Choroid plexus epithelial cell (primary cell): ENCODE data around the gene LAMTOR3.

ENCODE experiments used
- DNase-seq: peaks from one replicate; pipeline ENCODE4 v3.0.0-alpha.2; 2010; ENCODE audit warnings: low read depth
- H3K4me3 ChIP-seq: 2 replicates; pipeline ENCODE4 v1.5.1; 2011; ENCODE audit warnings: low read depth, mild to moderate bottlenecking, control low read depth, low read length, moderate library complexity
- CTCF ChIP-seq: conservative IDR thresholded peaks from 2 replicates; pipeline ENCODE4 v1.5.1; 2011; ENCODE audit warnings: low read depth, mild to moderate bottlenecking, control low read depth, inconsistent platforms, low read length, moderate library complexity

Gene LAMTOR3

GRCh38 chr4:99847362-99847976, 46.8 kb downstream of the LAMTOR3 start:
- TF ChIP-seq CTCF = no peak
- no peak overlapping the region for H3K4me3 ChIP-seq
- no peak for DNase-seq

- no peak for DNase-seq
- TF ChIP-seq CTCF = no peak
- H3K4me3 ChIP-seq = no peak overlapping the region
These were observed 47.3 kb downstream of the LAMTOR3 start for GRCh38 chr4:99846891-99847290.

- no peak overlapping the region for H3K4me3 ChIP-seq
- no peak for TF ChIP-seq CTCF
- no peak for DNase-seq
These were observed 48.3 kb downstream of the LAMTOR3 start for GRCh38 chr4:99845708-99846469.

GRCh38 chr4:99845179-99845578, 49.0 kb downstream of the LAMTOR3 start:
- no peak for DNase-seq
- no peak for TF ChIP-seq CTCF
- no peak overlapping the region for H3K4me3 ChIP-seq

GRCh38 chr4:99844048-99844447, 50.2 kb downstream of the LAMTOR3 start:
- H3K4me3 ChIP-seq = no peak overlapping the region
- TF ChIP-seq CTCF = no peak
- DNase-seq = no peak

- DNase-seq = no peak
- no peak overlapping the region for H3K4me3 ChIP-seq
- TF ChIP-seq CTCF = no peak
These were observed 50.8 kb downstream of the LAMTOR3 start for GRCh38 chr4:99843413-99843812.

- no peak overlapping the region for H3K4me3 ChIP-seq
- TF ChIP-seq CTCF = no peak
- DNase-seq = no peak
These were observed 53.1 kb downstream of the LAMTOR3 start for GRCh38 chr4:99841129-99841528.
